HG02610 (cell line): Measurements from ENCODE around the gene SGCA.
A peak's percentile ranks its signal among the peaks of the same experiment; 100 is the strongest.

Experiments used
- ATAC-seq: cut with Tn5 transposase; IDR thresholded peaks from one replicate; pipeline ENCODE4 v1.9.1; 2021; ENCODE audit warnings: mild to moderate bottlenecking, moderate library complexity; ENCODE audit not compliant: unreplicated experiment

Gene SGCA

DNA sequence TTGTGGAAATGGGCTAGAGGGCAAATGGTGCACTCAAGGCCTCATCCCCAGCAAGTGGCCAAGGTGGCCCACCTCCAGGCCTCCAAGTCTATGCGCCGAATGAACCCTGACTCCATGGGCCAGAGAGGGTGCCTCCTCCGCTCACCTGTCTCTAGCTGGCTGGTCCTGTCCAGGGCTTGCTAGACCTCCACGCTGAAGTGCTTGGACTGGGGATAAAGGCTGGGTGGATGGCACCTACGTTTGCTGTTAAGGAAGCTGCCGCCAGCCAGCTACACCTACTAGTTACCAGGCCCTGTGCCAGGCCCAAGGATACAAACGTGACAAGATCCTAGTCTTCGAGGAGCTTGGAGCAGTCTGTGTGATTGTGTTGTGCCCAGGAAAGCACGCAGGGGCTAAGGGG lies 739 bp upstream of the SGCA start:
- no peak for ATAC-seq

DNA sequence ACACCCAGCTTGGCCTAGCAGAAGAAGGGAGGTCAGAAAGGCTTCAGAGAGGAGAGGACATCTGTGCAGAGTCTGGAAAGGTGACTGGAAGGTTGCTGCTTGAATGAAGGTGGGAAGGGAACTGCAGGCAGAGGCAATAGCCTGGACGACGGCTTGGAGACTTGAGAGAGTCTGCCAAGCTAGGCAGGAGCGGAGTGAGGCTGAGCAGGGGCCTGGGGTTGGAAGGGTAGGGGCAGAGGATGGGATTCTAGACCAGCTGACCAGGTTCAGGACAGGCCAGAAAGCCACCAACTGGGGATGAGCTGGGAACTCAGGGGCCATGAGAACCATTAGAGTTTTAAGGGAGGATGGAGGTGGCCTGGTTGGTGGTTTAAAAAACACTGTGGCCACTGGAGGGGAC lies 339 bp upstream of the SGCA start:
- ATAC-seq, result no peak

GRCh38 chr17:50166518-50167181 lies 845 bp downstream of the SGCA start:
- no peak for ATAC-seq

- no peak for ATAC-seq
Measured at GRCh38 chr17:50167371-50167770, 1.6 kb downstream of the SGCA start.

GRCh38 chr17:50168319-50168718 lies 2.5 kb downstream of the SGCA start:
- no peak for ATAC-seq

DNA sequence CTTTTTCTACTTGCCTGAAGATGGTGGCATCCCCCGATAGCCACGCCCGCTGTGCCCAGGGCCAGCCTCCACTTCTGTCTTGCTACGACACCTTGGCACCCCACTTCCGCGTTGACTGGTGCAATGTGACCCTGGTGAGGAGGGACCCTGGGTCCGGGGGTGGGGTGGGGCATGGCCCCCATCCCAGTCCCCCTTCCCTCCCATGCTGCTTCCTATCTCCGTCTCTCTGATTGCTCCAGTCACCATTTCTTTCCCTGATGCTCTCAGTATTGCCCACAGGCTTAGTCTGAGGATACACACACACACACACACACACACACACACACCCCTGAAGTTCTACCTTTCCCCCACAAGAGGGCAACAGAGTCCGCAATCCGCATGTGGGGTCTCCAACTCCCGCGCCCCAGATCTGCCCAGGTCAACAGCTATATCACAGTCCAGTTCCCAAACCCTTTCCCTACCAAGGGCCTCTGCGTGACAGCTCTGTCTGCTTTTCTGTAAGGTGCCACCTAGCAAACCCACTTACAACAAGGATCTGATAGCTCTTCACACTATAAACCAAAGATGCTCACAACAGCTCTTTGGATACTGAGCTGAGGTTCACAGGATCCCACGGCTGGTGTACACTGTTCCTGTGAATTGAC lies 3.4 kb downstream of the SGCA start:
- ATAC-seq, result no peak

- ATAC-seq, result no peak
Measured at GRCh38 chr17:50169881-50170459, 4.2 kb downstream of the SGCA start.

DNA sequence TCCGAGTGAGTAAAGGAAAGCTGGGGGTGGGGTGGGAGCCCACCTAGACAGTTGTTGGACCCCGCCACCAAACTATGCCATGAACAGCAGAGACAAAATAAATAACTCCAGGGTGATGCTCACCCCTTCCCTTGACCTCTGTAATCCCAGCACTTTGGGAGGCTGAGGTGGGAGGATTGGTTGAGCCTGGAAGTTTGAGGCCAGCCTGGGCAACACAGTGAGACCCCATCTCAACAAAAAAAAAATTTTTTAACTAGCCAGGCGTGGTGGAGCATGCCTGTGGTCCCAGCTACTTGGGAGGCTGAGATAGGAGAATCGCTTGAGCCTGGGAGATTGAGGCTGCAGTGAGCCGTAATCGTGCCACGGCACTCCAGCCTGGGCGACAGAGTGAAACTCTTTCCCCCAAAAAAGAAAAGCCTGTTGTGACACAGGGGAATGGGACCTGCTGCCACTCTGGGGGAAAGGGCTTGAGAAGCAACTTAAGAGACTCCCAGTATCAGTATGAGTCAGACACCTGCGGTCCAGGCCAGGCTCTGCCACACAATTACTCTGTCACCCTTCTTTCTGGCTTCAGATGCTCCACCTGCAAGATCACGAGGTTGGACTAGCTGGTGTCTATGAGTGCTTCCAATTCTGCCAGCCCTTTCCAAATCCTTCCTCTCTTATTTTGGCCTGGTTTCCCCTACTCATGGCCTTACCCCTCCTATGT lies 5.0 kb downstream of the SGCA start:
- ATAC-seq, result peak; percentile 71

GRCh38 chr17:50171371-50172071 lies 5.7 kb downstream of the SGCA start:
- ATAC-seq, result no peak

- no peak for ATAC-seq
Measured at GRCh38 chr17:50172130-50172529, 6.3 kb downstream of the SGCA start.

- no peak for ATAC-seq
Measured at GRCh38 chr17:50172936-50173334, 7.1 kb downstream of the SGCA start.

DNA sequence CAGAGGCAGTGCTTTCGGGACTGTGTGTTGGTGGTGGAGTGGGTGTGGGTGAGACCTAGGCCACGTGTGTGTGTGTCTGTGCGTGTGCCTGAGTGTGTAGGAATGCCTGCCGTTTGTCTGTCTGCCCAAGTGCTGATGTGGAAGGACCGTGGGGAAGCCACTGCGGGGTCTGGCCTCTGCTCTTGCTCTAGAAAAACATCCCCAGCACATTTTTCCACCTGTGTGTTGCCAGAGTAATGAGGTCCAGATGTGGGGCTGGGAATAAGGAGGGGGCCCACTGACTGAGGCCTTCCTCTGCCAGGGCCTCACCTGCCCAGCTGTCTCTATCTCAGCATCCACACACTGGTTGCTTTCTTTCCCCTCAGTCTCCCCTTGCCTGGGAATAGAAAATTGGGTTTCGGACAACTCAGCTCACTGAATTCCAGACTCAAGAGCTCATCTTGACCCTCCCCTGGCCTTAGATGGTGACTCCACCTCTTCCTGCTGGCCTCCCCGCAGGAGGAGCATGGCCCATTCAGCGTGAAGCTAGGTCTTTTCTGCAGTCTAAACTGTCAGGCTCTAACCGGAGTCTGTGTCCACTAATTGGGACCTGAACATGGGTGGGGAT lies 7.6 kb downstream of the SGCA start:
- ATAC-seq, result no peak

DNA sequence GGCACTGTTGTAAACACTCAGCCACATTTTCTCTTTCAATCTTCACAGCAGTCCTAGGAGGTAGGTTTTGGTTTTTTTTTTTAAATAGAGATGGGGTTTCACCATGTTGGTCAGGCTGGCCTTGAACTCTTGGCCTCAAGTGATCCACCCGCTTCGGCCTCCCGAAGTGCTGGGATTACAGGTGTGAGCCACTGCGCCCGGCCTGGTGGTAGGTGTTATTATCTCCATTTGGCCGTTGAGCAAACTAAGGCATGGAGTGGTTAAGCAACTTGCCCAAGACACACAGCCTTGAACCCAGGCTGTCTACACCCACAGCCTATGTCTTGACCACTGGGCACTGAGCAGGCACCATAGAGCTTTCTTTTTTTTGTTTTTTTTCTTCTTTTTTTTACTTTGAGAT lies 8.6 kb downstream of the SGCA start:
- ATAC-seq, result no peak

DNA sequence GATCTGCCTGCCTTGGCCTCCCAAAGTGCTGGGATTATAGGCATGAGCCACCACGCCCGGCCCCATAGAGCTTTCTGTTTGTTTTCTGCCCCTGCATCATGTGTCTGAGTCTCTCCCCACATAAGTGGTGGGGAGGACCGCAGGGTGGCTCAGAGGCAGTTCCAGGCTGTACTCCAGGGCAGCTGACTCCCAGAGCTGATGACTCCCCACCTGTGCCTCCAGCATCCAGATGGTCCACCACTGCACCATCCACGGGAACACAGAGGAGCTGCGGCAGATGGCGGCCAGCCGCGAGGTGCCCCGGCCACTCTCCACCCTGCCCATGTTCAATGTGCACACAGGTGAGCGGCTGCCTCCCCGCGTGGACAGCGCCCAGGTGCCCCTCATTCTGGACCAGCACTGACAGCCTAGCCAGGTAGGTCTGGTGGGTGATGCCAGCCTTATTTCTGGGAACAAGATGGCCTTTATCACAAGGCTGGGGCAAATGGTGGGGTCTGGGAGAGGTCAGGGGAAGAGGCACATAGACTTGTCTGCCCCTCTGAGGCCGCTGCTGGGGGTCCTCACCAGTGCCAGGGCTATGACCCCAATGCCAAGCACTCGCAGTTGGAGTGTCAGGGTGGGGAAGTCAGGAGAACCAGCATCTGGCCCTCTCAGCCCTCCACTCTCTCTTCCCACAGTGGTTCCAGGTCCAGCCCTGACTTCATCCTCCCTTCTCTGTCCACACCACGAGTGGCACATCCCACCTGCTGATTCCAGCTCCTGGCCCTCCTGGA lies 9.4 kb downstream of the SGCA start:
- no peak for ATAC-seq

DNA sequence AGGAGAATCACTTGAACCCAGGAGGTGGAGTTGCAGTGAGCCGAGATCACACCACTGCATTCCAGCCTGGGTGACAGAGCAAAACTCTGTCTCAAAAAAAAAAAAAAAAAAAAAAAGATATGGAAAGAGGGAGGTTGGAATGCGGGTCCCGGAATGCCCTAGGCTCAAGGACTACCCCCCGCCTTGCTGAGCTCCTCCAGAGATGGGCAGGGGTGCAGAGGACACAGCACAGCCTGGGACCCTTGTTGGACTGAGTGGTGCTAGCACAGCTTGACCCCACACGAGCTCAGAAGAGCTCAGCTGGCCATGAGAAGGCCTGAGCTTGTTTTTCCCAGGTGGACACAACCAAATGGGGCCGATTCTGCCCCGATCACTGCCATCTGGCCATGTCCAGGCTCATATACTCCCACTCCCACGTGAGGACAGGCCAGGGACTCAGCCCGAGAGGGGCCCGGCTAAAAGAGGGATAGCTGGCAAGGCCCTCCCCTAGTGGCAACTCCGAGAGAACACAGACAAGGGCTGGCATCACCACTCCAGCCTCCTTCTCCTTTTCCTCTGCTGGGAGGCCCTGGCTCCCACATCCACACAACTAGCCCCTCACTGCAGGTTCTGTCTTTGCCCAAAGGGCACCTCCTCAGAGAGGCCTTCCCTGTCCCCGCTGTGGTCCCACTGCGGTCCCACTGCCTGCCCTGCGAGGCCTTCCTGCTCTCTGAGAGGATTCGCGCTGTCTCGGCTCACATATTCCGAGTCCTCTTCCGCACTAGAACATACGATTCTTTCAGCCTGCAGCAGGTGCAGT lies 11.0 kb downstream of the SGCA start:
- no peak for ATAC-seq

GRCh38 chr17:50177476-50177875 lies 11.7 kb downstream of the SGCA start:
- ATAC-seq, result no peak

DNA sequence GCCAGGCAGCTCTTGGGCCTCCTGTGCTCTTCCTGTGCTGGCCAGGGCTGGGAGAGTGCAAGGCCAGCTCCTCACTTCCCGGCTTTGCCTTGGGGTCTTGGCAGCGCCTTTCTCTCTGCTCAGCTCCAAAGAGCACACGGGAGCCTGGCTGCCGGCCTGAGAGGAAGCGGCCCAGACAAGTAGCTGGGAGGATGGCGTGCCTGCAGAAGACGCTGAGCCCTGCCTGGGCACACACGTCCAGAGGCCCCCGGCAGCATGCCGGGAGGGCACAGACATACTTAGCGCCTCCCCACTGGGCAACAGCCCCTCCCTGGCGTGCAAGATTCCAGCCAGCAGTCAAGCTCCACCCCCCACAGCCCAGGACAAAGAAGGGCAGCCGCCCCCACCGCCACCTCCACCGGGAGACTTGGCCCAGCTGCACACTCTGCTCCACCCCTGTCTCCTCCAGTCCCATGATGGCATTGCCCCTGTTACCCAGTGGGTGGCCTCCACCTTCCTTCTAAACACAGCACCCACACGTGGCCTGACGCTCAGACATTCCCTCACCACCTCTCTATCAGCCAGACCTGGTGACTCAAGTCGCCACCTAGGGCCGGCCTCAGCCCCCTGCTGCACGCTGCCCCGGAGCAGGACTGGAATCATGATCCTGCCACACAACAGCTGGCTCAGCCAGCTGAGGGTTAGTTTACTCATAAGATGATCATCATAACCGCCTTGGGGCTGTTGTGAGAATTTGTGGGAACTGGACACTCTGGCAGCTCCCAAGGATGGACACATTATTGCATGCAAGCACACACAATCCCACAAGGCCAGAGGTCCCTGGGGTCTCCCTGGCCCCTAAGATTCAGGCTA lies 12.4 kb downstream of the SGCA start:
- ATAC-seq, result peak; percentile 74

DNA sequence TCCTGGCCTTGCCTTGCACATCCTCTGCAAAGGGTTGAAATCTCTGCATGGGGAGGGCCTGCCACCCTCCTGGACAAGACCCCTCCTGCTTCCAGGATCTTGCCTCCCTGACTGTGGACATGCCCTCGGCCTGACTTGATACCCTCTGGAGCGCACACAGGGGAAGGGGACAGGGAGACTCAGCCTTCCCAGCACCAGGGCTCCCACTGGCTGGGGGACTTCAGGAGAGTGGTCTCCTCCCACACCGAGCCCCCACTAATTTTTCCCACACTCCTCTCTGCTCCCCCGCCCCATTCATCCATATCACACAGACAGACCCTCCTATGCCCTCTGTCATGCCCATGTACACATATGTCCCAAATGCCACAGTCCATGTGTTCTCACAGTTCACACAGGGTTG lies 14.3 kb downstream of the SGCA start:
- ATAC-seq, result no peak
